ES-I3 (cell line): ENCODE measurements around the gene KIAA1755.
"Not testable (repeated sequence)": the region's sequence is repeated elsewhere in the genome, so short reads cannot be mapped to it uniquely, and the experiment has no call there.

Experiments
- H3K36me3 ChIP-seq: 2 replicates; pipeline ENCODE4 v1.6.1; 2013; ENCODE audit warnings: mild to moderate bottlenecking, low read length, control low read depth, moderate library complexity; ENCODE audit not compliant: insufficient read depth
- H3K4me1 ChIP-seq: 2 replicates; pipeline ENCODE4 v1.6.1; 2013; ENCODE audit warnings: mild to moderate bottlenecking, control low read depth, low read length; ENCODE audit not compliant: insufficient read depth
- H3K9ac ChIP-seq: 2 replicates; pipeline ENCODE4 v1.6.1; 2013; ENCODE audit warnings: low read depth, mild to moderate bottlenecking, low read length, moderate library complexity
- H3K9me3 ChIP-seq: 2 replicates; pipeline ENCODE4 v1.6.1; 2013; ENCODE audit warnings: mild to moderate bottlenecking, low read length, moderate library complexity; ENCODE audit not compliant: control insufficient read depth, insufficient read depth

KIAA1755 gene

GRCh38 chr20:38262931-38263330 is 2.4 kb upstream of the KIAA1755 start:
- Histone ChIP-seq H3K4me1 (no peaks in the 10 kb centered on the region), H3K36me3 (no peaks in the 10 kb centered on the region), H3K9ac (no peak overlapping the region), H3K9me3 (no peaks in the 10 kb centered on the region)

- H3K36me3 ChIP-seq: no peaks in the 10 kb centered on the region
- H3K9ac ChIP-seq: no peak overlapping the region; the same call in 1 of the 2 replicates
- H3K9me3 ChIP-seq: no peaks in the 10 kb centered on the region
- no peaks in the 10 kb centered on the region for H3K4me1 ChIP-seq
Observed at GRCh38 chr20:38261054-38261390, 487 bp upstream of the KIAA1755 start.

GRCh38 chr20:38260025-38260377 is 534 bp downstream of the KIAA1755 start:
- no peaks in the 10 kb centered on the region for H3K9me3 ChIP-seq
- peak overlapping the region; percentile 53; the same call in 1 of the 2 replicates for H3K9ac ChIP-seq
- no peaks in the 10 kb centered on the region for H3K4me1 ChIP-seq
- no peaks in the 10 kb centered on the region for H3K36me3 ChIP-seq

GRCh38 chr20:38258545-38259215 is 1.9 kb downstream of the KIAA1755 start:
- Histone ChIP-seq H3K4me1 (no peaks in the 10 kb centered on the region), H3K9me3 (no peaks in the 10 kb centered on the region), H3K36me3 (no peaks in the 10 kb centered on the region), H3K9ac (no peak overlapping the region)

GRCh38 chr20:38256966-38257365 is 3.6 kb downstream of the KIAA1755 start:
- no peaks in the 10 kb centered on the region for H3K36me3 ChIP-seq
- no peak overlapping the region for H3K9ac ChIP-seq
- H3K9me3 ChIP-seq: no peaks in the 10 kb centered on the region
- H3K4me1 ChIP-seq: peaks cover 10% of the 10 kb centered on the region; the same call in 1 of the 2 replicates

GRCh38 chr20:38256021-38256420 is 4.5 kb downstream of the KIAA1755 start:
- H3K36me3 ChIP-seq: no peaks in the 10 kb centered on the region
- H3K9me3 ChIP-seq: no peaks in the 10 kb centered on the region
- no peak overlapping the region for H3K9ac ChIP-seq

GRCh38 chr20:38255393-38255792 is 5.1 kb downstream of the KIAA1755 start:
- no peak overlapping the region for H3K9ac ChIP-seq
- H3K4me1 ChIP-seq: peaks cover 10% of the 10 kb centered on the region; the same call in 1 of the 2 replicates
- H3K9me3 ChIP-seq: no peaks in the 10 kb centered on the region
- no peaks in the 10 kb centered on the region for H3K36me3 ChIP-seq

More at GRCh38 chr20:38256021-38256420, 4.5 kb downstream of the KIAA1755 start:
- H3K4me1 ChIP-seq: peaks cover 10% of the 10 kb centered on the region; the same call in 1 of the 2 replicates

- not testable (repeated sequence) for H3K9me3 ChIP-seq
Observed at GRCh38 chr20:38254621-38255020, 5.9 kb downstream of the KIAA1755 start.

GRCh38 chr20:38253571-38253970 is 7.0 kb downstream of the KIAA1755 start:
- no peak overlapping the region for H3K9ac ChIP-seq

More at GRCh38 chr20:38254621-38255020, 5.9 kb downstream of the KIAA1755 start:
- not testable (repeated sequence) for H3K9ac ChIP-seq, H3K36me3 ChIP-seq
- peaks cover 14% of the 10 kb centered on the region; the same call in 1 of the 2 replicates for H3K4me1 ChIP-seq

GRCh38 chr20:38252292-38253288 is 7.9 kb downstream of the KIAA1755 start:
- H3K9ac ChIP-seq: no peak overlapping the region
- H3K36me3 ChIP-seq: no peaks in the 10 kb centered on the region
- H3K9me3 ChIP-seq: no peaks in the 10 kb centered on the region
- peaks cover 14% of the 10 kb centered on the region; the same call in 1 of the 2 replicates for H3K4me1 ChIP-seq

More at GRCh38 chr20:38253571-38253970, 7.0 kb downstream of the KIAA1755 start:
- Histone ChIP-seq H3K36me3 (no peaks in the 10 kb centered on the region), H3K4me1 (peaks cover 14% of the 10 kb centered on the region; the same call in 1 of the 2 replicates), H3K9me3 (no peaks in the 10 kb centered on the region)

- H3K9me3 ChIP-seq, H3K36me3 ChIP-seq: not testable (repeated sequence)
- H3K4me1 ChIP-seq: peaks cover 14% of the 10 kb centered on the region; the same call in 1 of the 2 replicates
Observed at GRCh38 chr20:38251441-38251840, 9.1 kb downstream of the KIAA1755 start.

GRCh38 chr20:38250609-38251008 is 9.9 kb downstream of the KIAA1755 start:
- H3K9ac ChIP-seq: no peak overlapping the region
- no peaks in the 10 kb centered on the region for H3K9me3 ChIP-seq
- no peaks in the 10 kb centered on the region for H3K36me3 ChIP-seq
- H3K4me1 ChIP-seq: peaks cover 14% of the 10 kb centered on the region; the same call in 1 of the 2 replicates

More at GRCh38 chr20:38251441-38251840, 9.1 kb downstream of the KIAA1755 start:
- H3K9ac ChIP-seq: not testable (repeated sequence)

GRCh38 chr20:38249536-38250310 is 10.8 kb downstream of the KIAA1755 start:
- no peaks in the 10 kb centered on the region for H3K9me3 ChIP-seq
- H3K9ac ChIP-seq: no peak overlapping the region
- H3K36me3 ChIP-seq: no peaks in the 10 kb centered on the region
- H3K4me1 ChIP-seq: peaks cover 14% of the 10 kb centered on the region; the same call in 1 of the 2 replicates

- H3K4me1 ChIP-seq: peaks cover 11% of the 10 kb centered on the region; the same call in 1 of the 2 replicates
- H3K9me3 ChIP-seq: no peaks in the 10 kb centered on the region; the same call in 1 of the 2 replicates
- H3K9ac ChIP-seq: no peak overlapping the region
Observed at GRCh38 chr20:38248133-38248532, 12.4 kb downstream of the KIAA1755 start.

More at GRCh38 chr20:38248133-38248532, 12.4 kb downstream of the KIAA1755 start:
- no peaks in the 10 kb centered on the region for H3K36me3 ChIP-seq
